Measurements from ENCODE around the gene FNDC3A.

The FNDC3A gene

GRCh38 chr13:49210669-49211068 lies 235.0 kb downstream of the FNDC3A start:
- TF ChIP-seq Cebpa-rat (IDR thresholded peaks at IDR 0.05), result no peak
- H3K27me3 ChIP-seq, result no peaks in the 10 kb centered on the region
- H3K9ac ChIP-seq, result no peak overlapping the region
- H3K36me3 ChIP-seq, result peaks cover 40% of the 10 kb centered on the region
- H3K4me1 ChIP-seq, result peaks cover 23% of the 10 kb centered on the region
- no peaks in the 10 kb centered on the region for H4K20me1 ChIP-seq
- no peak overlapping the region for H3K4me2 ChIP-seq
- H3K27ac ChIP-seq, result no peak overlapping the region
- no peaks in the 10 kb centered on the region for H3K9me3 ChIP-seq
- no peak overlapping the region for H3K4me3 ChIP-seq

DNA sequence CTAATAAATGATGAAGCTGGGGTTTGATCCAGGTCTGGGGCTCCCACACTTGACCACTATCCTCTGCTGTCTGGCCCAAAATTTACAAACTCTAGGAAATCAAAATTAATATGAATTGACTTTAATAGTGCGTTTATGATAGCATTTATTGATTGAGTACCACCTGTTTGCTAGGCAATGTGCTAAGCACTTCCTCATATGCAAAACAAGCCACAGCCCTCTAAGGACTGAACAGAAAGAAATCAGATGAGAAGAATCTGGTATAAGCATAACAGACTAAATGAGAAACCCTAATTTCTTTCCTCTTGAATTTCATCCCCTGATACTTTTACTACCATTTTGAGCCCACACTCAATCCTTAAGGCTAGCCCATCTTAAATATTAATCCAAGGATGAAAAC lies 237.8 kb downstream of the FNDC3A start:
- Histone ChIP-seq H3K27me3 (peaks cover 8% of the 10 kb centered on the region), H3K4me2 (peak overlapping the region; percentile 53), H3K27ac (peak overlapping the region; percentile 83; the same call in 1 of the 2 replicates), H3K9ac (no peak overlapping the region), H3K36me3 (peaks cover 21% of the 10 kb centered on the region; the same call in 1 of the 2 replicates), H3K9me3 (peaks cover 15% of the 10 kb centered on the region), H4K20me1 (no peaks in the 10 kb centered on the region), H3K4me1 (peaks cover 23% of the 10 kb centered on the region), H3K4me3 (no peak overlapping the region)
- no peak for TF ChIP-seq Cebpa-rat (IDR thresholded peaks at IDR 0.05)

- H3K9ac ChIP-seq, result no peak overlapping the region; the same call in 1 of the 2 replicates
- no peaks in the 10 kb centered on the region for H4K20me1 ChIP-seq
- peaks cover 16% of the 10 kb centered on the region for H3K27me3 ChIP-seq
- H3K4me2 ChIP-seq, result peak overlapping the region; percentile 53
- peaks cover 23% of the 10 kb centered on the region for H3K4me1 ChIP-seq
- peaks cover 22% of the 10 kb centered on the region for H3K9me3 ChIP-seq
- H3K36me3 ChIP-seq, result peaks cover 21% of the 10 kb centered on the region; the same call in 1 of the 2 replicates
- no peak overlapping the region for H3K4me3 ChIP-seq
- peak overlapping the region; percentile 83 for H3K27ac ChIP-seq
- TF ChIP-seq Cebpa-rat (IDR thresholded peaks at IDR 0.05), result no peak
Measured at GRCh38 chr13:49213997-49214916, 238.5 kb downstream of the FNDC3A start.

DNA sequence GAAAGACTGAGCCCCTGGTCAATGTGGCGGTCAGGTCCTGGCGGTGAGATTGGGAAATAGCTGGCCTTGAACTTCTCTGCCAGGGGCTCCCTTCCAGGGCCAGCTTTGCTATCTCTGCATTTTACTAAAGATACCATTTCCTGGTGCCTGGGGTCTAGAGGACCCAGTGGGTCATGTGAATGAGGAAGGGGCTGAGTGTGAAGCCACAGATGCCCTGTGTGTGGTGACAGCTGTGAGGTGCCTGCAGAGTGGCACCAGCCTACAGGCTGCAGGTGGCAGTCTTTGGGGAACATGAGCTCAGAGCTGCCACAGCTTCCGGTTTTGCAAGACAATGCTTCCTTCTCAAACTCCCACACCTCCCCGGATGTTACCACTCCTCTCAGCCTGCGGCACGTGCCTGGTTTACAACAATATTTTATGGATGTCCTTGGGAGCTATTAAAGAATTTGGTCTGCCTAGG lies 239.2 kb downstream of the FNDC3A start:
- Histone ChIP-seq H3K4me2 (peak overlapping the region; percentile 53), H3K27me3 (peaks cover 23% of the 10 kb centered on the region), H3K27ac (peak overlapping the region; percentile 83), H3K4me1 (peaks cover 27% of the 10 kb centered on the region), H3K36me3 (peaks cover 21% of the 10 kb centered on the region; the same call in 1 of the 2 replicates), H3K9ac (no peak overlapping the region), H4K20me1 (no peaks in the 10 kb centered on the region), H3K9me3 (peaks cover 29% of the 10 kb centered on the region), H3K4me3 (no peak overlapping the region)
- peak; percentile 51; the same call in 1 of the 2 replicates for TF ChIP-seq Cebpa-rat (IDR thresholded peaks at IDR 0.05)

DNA sequence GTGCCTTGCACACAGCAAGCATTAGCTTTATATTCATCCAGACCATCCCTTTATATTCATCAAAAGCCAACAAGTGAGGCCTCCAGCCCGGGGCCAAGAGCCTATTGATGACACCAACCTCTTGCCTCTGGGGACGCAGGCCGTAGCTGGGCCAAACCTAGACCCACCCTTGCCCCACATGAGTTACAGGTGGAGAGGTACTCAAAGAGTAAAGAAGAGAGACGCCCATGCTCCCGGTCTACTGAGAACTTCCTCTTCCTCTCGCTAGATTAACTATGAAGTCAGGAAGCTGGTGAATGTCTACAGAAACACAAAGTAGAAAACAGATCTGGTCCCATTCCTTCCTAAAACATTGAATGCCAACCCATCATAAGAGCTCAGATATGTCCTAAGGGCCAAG lies 240.6 kb downstream of the FNDC3A start:
- Histone ChIP-seq H3K9ac (no peak overlapping the region), H3K9me3 (peaks cover 43% of the 10 kb centered on the region), H3K4me3 (no peak overlapping the region), H3K4me1 (peaks cover 29% of the 10 kb centered on the region), H3K27ac (no peak overlapping the region), H3K4me2 (peak overlapping the region; percentile 6; the same call in 1 of the 2 replicates), H3K36me3 (peaks cover 11% of the 10 kb centered on the region; the same call in 1 of the 2 replicates), H4K20me1 (no peaks in the 10 kb centered on the region), H3K27me3 (peaks cover 36% of the 10 kb centered on the region)
- no peak for TF ChIP-seq Cebpa-rat (IDR thresholded peaks at IDR 0.05)

DNA sequence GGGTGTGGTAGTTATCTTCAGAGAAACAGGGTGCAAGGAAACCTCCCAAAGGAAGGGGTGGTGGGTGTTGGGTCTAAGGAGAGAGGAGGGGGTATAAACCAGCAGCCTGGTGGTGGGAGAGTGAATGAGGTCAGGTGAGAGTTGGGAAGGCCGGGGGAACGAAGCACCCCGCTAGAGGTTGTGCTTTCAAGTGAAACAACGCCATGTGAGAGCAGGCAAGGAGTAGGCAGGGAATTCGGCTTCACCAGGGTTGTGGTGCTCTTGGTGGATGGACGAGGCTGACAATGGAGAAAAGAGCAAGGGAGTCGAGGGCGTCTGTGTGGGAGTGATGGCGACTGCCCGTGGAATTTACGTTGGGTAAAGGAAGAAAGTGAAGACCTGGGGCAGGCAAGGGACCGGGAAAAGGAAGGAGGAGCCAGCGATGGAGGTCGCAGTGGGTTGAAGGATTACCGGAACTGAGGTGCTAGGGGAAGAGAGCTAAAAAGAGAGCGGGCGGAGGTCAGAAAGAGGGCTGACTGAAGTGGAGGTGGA lies 242.3 kb downstream of the FNDC3A start:
- H4K20me1 ChIP-seq, result no peaks in the 10 kb centered on the region
- no peak overlapping the region for H3K4me2 ChIP-seq
- no peak overlapping the region for H3K4me3 ChIP-seq
- no peak overlapping the region for H3K27ac ChIP-seq
- peaks cover 29% of the 10 kb centered on the region for H3K4me1 ChIP-seq
- peaks cover 52% of the 10 kb centered on the region for H3K9me3 ChIP-seq
- peaks cover 53% of the 10 kb centered on the region for H3K27me3 ChIP-seq
- no peak overlapping the region for H3K9ac ChIP-seq
- no peak for TF ChIP-seq Cebpa-rat (IDR thresholded peaks at IDR 0.05)
- no peaks in the 10 kb centered on the region for H3K36me3 ChIP-seq

DNA sequence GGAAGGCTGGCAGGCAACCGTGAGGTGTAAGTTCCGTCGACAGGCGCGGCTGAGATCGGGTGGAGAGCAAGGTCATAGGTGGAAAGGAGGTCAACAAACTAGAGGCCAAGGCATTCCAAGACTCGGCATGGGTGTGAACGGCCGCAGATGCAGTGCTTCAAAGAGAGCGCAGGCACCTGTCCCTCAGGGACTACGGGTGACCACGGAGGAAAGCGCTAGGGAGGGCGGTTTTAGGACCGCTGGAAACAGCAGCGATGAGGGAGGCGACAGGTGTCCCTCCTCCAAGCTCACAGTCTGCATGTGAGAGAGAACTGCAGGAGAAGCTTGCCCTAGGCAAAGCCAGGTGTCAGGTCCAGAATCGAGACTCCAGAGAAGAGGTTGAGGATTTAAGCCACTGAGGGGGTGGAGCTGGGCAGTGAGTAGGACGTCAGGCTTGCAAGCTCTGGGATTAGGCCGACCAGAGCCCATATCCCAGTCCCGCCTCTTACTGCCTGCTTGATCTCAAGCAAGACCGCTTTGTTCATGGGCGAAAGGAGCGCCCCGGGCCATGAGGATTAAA lies 242.9 kb downstream of the FNDC3A start:
- Histone ChIP-seq H3K4me3 (no peak overlapping the region), H3K36me3 (no peaks in the 10 kb centered on the region), H3K9ac (no peak overlapping the region), H3K9me3 (peaks cover 52% of the 10 kb centered on the region), H3K4me1 (peaks cover 25% of the 10 kb centered on the region), H3K27ac (no peak overlapping the region), H3K4me2 (no peak overlapping the region), H3K27me3 (peaks cover 56% of the 10 kb centered on the region), H4K20me1 (no peaks in the 10 kb centered on the region)
- no peak for TF ChIP-seq Cebpa-rat (IDR thresholded peaks at IDR 0.05)

DNA sequence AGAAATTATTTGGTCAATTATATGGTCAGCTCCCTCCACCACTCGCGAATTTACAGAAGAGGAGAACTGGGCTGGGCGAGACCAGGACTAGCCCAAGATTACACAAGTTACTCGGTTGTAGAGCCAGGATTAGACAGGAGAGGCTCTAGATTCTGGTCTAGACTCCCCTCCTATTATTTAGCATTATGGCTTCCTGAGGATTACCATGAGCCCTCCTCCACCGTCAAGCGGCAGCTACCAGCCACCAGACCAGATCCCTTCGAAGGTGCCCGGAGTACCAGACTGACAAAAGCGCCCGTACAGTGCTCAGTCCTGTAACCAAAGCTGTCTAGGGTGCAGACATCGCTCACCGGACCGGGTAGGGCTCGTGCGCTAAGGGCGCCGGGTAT lies 243.9 kb downstream of the FNDC3A start:
- Histone ChIP-seq H3K4me3 (peak overlapping the region; percentile 57), H3K27me3 (peaks cover 56% of the 10 kb centered on the region), H4K20me1 (no peaks in the 10 kb centered on the region), H3K9ac (no peak overlapping the region), H3K4me2 (peak overlapping the region; percentile 57), H3K9me3 (peaks cover 52% of the 10 kb centered on the region), H3K4me1 (peaks cover 14% of the 10 kb centered on the region), H3K27ac (no peak overlapping the region), H3K36me3 (no peaks in the 10 kb centered on the region)
- TF ChIP-seq Cebpa-rat (IDR thresholded peaks at IDR 0.05), result no peak

- no peak for TF ChIP-seq Cebpa-rat (IDR thresholded peaks at IDR 0.05)
- Histone ChIP-seq H3K4me1 (peaks cover 8% of the 10 kb centered on the region), H3K9me3 (peaks cover 52% of the 10 kb centered on the region), H3K4me3 (peak within 1 kb of the TSS; percentile 57), H3K36me3 (no peaks in the 10 kb centered on the region), H3K27ac (no peak within 1 kb of the TSS), H3K9ac (no peak within 1 kb of the TSS), H3K4me2 (peak within 1 kb of the TSS; percentile 57), H3K27me3 (peaks cover 56% of the 10 kb centered on the region), H4K20me1 (no peaks in the 10 kb centered on the region)
Measured at GRCh38 chr13:49220036-49220855, 244.5 kb downstream of the FNDC3A start, which contains the start of gene MLNR. Gene MLNR (plus strand): TSS chr13:49220338. CDS start chr13:49220338, 0 bp downstream.

Data from BLaER1 (cell line).